Activated CD4-positive, CD25-positive, alpha-beta regulatory T cell (primary cell): ENCODE results near the gene CLPTM1.
"Not testable (repeated sequence)": the region's sequence is repeated elsewhere in the genome, so short reads cannot be mapped to it uniquely, and the experiment has no call there.

Source experiments
- DNase-seq, 4 experiments: peaks; one replicate each; lab custom pipeline; 2025; lab: John Stamatoyannopoulos, UW

The CLPTM1 gene, protein sequence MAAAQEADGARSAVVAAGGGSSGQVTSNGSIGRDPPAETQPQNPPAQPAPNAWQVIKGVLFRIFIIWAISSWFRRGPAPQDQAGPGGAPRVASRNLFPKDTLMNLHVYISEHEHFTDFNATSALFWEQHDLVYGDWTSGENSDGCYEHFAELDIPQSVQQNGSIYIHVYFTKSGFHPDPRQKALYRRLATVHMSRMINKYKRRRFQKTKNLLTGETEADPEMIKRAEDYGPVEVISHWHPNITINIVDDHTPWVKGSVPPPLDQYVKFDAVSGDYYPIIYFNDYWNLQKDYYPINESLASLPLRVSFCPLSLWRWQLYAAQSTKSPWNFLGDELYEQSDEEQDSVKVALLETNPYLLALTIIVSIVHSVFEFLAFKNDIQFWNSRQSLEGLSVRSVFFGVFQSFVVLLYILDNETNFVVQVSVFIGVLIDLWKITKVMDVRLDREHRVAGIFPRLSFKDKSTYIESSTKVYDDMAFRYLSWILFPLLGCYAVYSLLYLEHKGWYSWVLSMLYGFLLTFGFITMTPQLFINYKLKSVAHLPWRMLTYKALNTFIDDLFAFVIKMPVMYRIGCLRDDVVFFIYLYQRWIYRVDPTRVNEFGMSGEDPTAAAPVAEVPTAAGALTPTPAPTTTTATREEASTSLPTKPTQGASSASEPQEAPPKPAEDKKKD

DNA sequence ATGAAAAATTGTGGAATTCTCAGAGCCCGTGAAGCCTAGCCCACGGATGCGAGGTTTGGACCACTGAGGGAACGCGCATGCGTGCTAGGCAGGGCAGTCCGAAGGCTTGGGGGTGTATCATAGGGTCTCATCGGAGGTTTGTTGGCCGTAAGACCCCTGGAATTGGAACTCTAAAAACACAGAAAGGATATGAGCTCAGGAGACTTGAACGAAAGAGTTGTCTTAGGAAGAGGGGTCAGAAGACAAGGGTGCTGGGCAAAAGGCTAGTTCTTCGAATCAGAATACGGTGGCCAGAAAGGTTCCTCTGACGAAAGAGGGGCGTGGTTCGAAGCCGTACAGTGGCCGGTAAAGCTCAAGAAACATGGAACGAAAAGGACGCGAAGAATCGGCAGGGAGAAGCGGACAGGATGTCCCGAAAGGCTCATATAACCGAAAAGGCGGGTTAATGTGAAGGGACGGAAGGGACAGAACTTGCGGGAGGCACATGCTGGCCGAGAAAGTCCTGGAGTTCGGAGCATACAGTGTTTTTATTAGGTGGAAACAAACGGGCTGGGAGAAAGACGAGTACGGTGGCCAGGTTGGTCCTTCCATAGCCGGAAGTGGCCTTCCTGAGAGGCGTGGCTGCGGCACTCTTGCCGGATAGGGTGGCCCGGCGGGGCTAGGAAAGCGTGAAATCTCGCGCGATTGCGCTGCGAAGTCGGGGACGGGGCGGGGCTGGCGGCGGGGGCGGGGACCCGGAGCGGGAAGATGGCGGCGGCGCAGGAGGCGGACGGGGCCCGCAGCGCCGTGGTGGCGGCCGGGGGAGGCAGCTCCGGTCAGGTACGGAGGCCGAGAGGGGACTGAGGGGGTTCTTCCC is at the start of gene CLPTM1:
TSS of gene CLPTM1 (plus strand) at position 732 of the 856 bp plus-strand sequence. CDS start at position 748, 16 bp downstream.
- DNase-seq = peak; percentile 91 to 94 (median 94)

DNA sequence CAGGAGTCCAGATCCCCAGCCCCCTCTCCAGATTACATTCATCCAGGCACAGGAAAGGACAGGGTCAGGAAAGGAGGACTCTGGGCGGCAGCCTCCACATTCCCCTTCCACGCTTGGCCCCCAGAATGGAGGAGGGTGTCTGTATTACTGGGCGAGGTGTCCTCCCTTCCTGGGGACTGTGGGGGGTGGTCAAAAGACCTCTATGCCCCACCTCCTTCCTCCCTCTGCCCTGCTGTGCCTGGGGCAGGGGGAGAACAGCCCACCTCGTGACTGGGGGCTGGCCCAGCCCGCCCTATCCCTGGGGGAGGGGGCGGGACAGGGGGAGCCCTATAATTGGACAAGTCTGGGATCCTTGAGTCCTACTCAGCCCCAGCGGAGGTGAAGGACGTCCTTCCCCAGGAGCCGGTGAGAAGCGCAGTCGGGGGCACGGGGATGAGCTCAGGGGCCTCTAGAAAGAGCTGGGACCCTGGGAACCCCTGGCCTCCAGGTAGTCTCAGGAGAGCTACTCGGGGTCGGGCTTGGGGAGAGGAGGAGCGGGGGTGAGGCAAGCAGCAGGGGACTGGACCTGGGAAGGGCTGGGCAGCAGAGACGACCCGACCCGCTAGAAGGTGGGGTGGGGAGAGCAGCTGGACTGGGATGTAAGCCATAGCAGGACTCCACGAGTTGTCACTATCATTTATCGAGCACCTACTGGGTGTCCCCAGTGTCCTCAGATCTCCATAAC is 49.6 kb upstream of the CLPTM1 start, which contains the start of gene APOE:
TSS of gene APOE (plus strand) at position 360 of the 724 bp plus-strand sequence. CDS start 829 bp downstream, outside the sequence.
- DNase-seq = no peak

DNA sequence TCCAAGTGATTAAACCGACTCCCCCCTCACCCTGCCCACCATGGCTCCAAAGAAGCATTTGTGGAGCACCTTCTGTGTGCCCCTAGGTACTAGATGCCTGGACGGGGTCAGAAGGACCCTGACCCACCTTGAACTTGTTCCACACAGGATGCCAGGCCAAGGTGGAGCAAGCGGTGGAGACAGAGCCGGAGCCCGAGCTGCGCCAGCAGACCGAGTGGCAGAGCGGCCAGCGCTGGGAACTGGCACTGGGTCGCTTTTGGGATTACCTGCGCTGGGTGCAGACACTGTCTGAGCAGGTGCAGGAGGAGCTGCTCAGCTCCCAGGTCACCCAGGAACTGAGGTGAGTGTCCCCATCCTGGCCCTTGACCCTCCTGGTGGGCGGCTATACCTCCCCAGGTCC is 47.6 kb upstream of the CLPTM1 start:
- DNase-seq = no peak

DNA sequence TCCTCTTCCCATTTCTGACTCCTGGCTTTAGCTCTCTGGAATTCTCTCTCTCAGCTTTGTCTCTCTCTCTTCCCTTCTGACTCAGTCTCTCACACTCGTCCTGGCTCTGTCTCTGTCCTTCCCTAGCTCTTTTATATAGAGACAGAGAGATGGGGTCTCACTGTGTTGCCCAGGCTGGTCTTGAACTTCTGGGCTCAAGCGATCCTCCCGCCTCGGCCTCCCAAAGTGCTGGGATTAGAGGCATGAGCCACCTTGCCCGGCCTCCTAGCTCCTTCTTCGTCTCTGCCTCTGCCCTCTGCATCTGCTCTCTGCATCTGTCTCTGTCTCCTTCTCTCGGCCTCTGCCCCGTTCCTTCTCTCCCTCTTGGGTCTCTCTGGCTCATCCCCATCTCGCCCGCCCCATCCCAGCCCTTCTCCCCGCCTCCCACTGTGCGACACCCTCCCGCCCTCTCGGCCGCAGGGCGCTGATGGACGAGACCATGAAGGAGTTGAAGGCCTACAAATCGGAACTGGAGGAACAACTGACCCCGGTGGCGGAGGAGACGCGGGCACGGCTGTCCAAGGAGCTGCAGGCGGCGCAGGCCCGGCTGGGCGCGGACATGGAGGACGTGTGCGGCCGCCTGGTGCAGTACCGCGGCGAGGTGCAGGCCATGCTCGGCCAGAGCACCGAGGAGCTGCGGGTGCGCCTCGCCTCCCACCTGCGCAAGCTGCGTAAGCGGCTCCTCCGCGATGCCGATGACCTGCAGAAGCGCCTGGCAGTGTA is 46.9 kb upstream of the CLPTM1 start:
- DNase-seq = no peak

DNA sequence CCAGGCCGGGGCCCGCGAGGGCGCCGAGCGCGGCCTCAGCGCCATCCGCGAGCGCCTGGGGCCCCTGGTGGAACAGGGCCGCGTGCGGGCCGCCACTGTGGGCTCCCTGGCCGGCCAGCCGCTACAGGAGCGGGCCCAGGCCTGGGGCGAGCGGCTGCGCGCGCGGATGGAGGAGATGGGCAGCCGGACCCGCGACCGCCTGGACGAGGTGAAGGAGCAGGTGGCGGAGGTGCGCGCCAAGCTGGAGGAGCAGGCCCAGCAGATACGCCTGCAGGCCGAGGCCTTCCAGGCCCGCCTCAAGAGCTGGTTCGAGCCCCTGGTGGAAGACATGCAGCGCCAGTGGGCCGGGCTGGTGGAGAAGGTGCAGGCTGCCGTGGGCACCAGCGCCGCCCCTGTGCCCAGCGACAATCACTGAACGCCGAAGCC is 46.3 kb upstream of the CLPTM1 start:
- DNase-seq = no peak

DNA sequence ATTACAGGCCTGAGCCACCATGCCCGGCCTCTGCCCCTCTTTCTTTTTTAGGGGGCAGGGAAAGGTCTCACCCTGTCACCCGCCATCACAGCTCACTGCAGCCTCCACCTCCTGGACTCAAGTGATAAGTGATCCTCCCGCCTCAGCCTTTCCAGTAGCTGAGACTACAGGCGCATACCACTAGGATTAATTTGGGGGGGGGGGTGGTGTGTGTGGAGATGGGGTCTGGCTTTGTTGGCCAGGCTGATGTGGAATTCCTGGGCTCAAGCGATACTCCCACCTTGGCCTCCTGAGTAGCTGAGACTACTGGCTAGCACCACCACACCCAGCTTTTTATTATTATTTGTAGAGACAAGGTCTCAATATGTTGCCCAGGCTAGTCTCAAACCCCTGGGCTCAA is 45.4 kb upstream of the CLPTM1 start:
- no peak for DNase-seq

DNA sequence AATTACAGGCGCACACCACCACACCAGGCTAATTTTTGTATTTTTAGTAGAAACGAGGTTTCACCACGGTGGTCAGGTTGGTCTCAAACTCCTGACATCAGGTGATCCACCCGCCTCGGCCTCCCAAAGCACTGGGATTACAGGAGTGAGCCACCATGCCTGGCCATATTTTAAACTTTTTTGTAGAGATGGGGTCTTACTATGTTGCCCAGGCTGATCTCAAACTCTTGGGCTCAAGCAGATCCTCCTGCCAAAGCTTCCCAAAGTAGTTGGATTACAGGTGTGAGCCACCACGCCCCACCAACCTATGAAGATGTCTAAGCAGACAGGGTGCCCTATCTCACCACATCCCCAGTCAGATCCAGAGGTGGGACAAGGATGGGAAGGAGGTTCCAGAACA is 43.3 kb upstream of the CLPTM1 start:
- not testable (repeated sequence) for DNase-seq

DNA sequence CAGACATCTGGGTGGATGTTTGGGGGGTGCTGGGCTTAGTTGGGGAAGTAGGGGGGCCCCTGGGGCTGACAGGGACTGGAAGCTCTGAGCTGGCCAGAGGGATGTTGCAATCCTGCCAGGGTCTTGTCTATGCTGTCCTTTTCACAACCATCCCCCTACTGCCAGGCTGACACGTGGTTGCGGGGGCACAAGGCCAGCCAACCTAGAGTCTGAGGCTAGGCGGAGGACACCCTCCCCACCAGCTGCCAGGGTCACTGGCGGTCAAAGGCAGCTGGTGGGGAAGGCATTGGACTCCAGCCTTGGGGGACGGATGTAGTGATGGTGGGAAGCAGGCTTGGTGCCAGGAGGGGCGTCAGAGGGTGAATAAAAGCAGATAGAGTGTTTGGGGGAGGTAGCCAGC is 42.3 kb upstream of the CLPTM1 start:
- no peak for DNase-seq

DNA sequence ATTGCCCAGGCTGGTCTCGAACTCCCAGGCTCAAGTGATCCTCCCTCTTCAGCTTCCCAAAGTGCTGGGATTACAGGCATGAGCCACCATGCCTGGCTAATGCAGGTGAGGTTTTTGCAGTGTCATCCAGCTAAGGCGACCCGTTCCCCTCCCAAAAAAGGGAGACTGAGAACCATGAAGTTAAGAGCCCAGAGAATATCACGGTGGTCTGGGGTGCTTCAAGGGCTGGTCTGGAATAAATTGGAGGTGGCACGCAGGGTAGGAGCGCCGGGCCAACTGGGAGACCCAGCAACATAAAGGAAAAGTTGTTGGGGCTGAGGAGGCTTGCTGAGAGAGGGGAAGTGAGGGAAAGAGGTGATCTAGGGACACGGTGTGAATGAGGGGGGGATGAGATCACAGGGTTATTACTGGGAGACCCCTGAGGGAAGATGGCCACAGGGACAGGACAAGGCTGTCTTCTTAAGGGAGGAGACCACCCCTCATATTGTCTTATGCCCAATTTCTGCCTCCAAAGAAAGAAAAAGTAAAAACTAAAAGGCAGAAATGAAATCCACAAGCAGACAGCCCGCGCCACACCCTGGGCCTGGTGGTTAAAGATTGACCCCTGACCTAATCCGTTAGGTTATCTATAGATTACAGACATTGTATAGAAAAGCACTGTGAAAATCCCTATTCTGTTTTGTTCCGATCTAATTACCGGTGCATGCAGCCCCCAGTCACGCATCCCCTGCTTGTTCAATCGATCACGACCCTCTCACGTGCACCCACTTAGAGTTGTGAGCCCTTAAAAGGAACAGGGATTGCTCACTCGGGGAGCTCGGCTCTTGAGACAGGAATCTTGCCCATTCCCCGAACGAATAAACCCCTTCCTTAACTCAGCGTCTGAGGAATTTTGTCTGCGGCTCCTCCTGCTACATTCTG is 41.4 kb upstream of the CLPTM1 start:
- not testable (repeated sequence) for DNase-seq

DNA sequence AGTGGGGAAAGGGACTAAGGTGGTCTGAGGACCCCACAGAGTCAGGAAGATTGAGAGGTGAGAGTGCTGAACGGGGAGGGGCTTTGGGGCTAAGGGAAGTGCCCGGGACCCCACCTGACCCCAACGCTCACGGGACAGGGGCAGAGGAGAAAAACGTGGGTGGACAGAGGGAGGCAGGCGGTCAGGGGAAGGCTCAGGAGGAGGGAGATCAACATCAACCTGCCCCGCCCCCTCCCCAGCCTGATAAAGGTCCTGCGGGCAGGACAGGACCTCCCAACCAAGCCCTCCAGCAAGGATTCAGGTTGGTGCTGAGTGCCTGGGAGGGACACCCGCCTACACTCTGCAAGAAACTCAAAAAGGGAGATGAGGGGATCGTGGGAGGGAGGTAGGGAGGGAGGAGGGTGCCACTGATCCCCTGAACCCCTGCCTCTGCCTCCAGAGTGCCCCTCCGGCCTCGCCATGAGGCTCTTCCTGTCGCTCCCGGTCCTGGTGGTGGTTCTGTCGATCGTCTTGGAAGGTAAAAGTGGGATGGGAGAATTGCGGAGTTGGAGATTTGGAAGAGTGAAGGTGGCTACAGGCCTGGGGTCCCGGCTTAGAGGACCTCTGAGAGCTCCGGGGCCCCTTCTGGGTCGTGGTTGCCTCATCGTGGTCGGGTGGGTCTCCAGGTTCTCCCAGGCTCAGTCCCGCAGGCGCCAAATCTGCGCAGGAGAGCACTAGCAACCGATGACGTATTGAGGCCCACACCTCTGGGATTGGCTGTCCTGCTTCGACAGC is 40.6 kb upstream of the CLPTM1 start, which contains the start of gene APOC1:
TSS of gene APOC1 (plus strand) at position 176 of the 774 bp plus-strand sequence. CDS start at position 460, 284 bp downstream.
- peak; percentile 35 to 55 (median 38) for DNase-seq

DNA sequence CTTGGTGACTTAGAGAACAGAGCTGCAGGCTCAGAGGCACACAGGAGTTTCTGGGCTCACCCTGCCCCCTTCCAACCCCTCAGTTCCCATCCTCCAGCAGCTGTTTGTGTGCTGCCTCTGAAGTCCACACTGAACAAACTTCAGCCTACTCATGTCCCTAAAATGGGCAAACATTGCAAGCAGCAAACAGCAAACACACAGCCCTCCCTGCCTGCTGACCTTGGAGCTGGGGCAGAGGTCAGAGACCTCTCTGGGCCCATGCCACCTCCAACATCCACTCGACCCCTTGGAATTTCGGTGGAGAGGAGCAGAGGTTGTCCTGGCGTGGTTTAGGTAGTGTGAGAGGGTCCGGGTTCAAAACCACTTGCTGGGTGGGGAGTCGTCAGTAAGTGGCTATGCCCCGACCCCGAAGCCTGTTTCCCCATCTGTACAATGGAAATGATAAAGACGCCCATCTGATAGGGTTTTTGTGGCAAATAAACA is 30.9 kb upstream of the CLPTM1 start:
- DNase-seq = no peak

DNA sequence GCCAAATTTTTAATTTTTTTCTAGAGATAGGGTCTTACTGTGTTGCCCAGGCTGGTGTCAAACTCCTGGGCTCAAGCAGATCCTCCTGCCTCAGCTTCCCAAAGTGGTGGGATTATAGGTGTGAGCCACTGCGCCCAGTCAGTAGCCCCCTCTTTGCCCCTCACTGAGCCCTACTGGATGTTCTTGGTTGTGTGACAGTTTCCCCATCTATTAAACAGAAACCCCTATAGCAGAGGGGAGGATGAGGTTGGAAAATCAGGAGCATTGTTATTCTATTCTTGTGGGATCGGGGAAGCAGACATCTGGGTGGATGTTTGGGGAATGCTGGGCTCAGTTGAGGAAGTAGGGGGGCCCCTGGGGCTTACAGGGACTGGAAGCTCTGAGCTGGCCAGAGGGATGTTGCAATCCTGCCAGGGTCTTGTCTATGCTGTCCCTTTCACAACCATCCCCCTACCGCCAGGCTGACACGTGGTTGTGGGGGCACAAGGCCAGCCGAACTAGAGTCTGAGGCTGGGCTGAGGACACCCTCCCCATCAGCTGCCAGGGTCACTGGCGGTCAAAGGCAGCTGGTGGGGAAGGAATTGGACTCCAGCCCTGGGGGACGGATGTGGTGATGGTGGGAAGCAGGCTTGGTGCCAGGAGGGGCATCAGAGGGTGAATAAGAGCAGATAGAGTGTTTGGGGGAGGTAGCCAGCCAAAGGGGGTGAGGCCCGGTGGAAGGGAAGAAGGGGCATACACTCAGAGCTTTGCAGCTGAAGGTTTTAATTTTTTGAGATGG is 29.9 kb upstream of the CLPTM1 start:
- DNase-seq = no peak

DNA sequence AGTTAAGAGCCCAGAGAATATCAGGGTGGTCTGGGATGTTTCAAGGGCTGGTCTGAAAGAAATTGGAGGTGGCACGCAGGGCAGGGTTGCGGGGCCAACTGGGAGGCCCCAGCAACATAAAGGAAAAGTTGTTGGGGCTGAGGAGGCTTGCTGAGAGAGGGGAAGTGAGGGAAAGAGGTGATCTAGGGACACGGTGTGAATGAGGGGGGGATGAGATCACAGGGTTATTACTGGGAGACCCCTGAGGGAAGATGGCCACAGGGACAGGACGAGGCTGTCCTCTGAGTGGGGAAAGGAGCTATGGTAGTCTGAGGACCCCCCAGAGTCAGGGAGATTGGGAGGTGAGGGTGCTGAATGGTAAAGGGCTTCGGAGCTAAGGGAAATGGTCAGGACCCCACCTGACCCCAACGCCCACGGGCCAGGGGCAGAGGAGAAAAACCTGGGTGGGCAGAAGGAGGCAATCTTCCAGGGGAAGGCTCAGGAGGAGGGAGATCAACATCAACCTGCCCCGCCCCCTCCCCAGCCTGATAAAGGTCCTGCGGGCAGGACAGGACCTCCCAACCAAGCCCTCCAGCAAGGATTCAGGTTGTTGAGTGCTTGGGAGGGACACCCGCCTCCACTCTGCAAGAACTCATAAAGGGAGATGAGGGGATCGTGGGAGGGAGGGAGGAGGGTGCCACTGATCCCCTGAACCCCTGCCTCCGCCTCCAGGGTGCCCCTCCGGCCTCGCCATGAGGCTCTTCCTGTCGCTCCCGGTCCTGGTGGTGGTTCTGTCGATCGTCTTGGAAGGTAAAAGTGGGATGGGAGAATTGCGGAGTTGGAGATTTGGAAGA is 28.7 kb upstream of the CLPTM1 start:
- DNase-seq = not testable (repeated sequence)

DNA sequence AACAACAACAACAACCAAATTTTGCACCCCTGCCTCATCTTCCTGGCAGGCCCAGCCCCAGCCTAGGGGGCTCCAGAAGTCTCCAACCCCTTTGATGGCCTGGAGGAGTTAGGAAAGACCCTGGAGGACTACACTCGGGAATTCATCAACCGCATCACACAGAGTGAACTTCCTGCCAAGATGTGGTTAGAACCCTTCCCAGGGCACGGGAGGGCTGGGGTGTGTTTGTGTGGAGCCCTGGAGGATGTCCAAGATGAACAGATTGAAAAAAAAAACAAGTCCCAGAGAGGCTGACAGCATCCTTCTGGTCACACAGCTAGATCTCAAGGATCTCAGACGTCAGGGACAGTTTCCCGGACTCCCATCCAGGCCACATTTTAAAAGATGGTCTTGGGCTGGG is 27.4 kb upstream of the CLPTM1 start:
- no peak for DNase-seq

DNA sequence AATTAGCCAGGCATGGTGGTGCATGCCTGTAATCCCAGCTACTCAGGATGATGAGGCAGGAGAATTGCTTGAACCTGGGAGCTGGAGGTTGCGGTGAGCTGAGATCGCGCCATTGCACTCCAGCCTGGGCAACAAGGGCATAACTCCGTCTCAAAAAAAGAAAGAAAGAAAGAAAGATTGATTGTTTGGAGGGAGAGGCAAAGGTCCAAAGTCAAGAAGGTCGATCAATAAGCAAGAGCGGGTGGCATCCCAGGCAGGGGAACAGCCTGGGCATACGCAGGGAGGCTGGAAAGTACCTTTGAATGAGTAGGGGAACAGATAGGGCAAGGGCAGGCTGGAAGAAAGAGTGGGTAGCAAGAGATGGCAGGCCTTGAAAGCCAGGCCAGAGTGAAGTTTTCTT is 25.1 kb upstream of the CLPTM1 start:
- DNase-seq = no peak

DNA sequence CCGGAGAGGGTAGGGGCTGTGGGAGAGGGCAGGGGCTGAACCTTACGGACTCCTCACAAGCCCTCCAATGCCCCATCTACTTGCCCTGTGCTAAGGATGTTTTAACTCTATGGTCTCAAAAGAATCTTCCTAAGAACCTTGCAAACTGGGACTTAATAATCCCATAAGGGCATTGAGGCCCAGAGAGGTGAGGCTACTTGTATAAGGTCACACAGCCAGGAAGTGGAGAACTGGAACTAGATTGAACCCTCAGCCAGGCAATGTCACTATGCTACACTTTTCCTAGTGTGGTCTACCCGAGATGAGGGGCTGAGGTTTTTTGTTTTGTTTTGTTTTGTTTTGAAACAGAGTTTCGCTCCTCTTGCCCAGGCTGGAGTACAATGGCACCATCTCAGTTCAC is 23.6 kb upstream of the CLPTM1 start:
- DNase-seq = no peak

DNA sequence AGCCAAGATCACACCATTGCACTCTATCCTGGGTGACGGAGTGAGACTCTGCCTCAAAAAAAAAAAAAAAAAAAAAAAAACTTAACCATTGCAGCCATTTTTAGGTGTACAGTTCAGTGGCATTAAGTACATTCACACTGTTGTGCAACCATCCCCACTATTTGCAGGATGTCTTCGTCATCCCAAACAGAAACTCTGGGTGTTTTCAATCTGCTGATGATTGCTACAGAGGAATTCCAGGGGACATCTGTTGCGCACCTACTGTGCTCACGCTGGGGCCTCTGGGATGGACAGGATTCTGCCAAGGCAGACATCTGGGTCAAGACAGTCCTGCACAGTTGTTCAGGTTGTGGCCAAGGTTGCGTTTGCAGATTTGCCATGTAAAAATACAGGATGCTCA is 15.5 kb upstream of the CLPTM1 start:
- DNase-seq = no peak
